ENCODE results near the gene PDE7B. TPM values are rescaled to one million over a fixed set of nuclear protein-coding genes. Genes with fewer than 3 reads are reported as not detected.

Gene PDE7B
- total and polyA plus RNA-seq, 9 of the 15 experiments (the other 6 are each of a cell fraction or from before 2014, with no cell fraction given) = 0.01 TPM; not detected in 8

GRCh38 chr6:136108361-136108945, 257.0 kb downstream of the PDE7B start:
- no peak overlapping the region for H2AFZ ChIP-seq (ENCODE audit: low read depth, low read length)
- no peaks in the 10 kb centered on the region for H4K20me1 ChIP-seq (replicated peaks; ENCODE audit: control insufficient read depth, insufficient read depth, low read length)
- H3K36me3 ChIP-seq (ENCODE audit: control insufficient read depth, insufficient read depth, low read length) = no peaks in the 10 kb centered on the region
- in situ Hi-C loops (cut with MboI) = no loop called here
- TF ChIP-seq SIRT6 (IDR thresholded peaks at IDR 0.05; ENCODE audit: low read depth, low read length) (no peak), RBM22 (IDR thresholded peaks at IDR 0.05; ENCODE audit: low read depth, low read length, poor library complexity, severe bottlenecking) (no peak), ZNF282 (CRISPR knock-in tag; IDR thresholded peaks at IDR 0.05) (no peak), MAFK (IDR thresholded peaks at IDR 0.05; ENCODE audit: low read length) (no peak), SRSF7 (optimal IDR thresholded peaks at IDR 0.05; ENCODE audit: low read depth, low read length) (no peak), TRIM24 (IDR thresholded peaks at IDR 0.05) (no peak), BRCA1 (IDR thresholded peaks at IDR 0.05) (no peak), BRCA1 (CRISPR knock-in tag; IDR thresholded peaks at IDR 0.05) (no peak), ELF4 (CRISPR knock-in tag; IDR thresholded peaks at IDR 0.05) (no peak)
- FAIRE-seq = no peak
- H3K9me1 ChIP-seq (ENCODE audit: control insufficient read depth, insufficient read depth, low read length) = no peaks in the 10 kb centered on the region
- H3K27ac ChIP-seq (ENCODE audit: extremely low read depth, low read depth, low read length) = no peak overlapping the region
- POLR2A ChIA-PET = interaction anchor here (1.2 kb wide), 1 partner anchor 10 kb away, joined by 3 read pairs; no protein-coding TSS in a partner anchor
- H3K9ac ChIP-seq (ENCODE audit: insufficient read depth in 1 of 2, low read depth in 2 of 2, low read length in 2 of 2) = no peak overlapping the region
- ATAC-seq = no peak
- intact Hi-C loops (cut with micrococcal nuclease) = no loop called here
- CTCF ChIA-PET (ENCODE audit: low intra/inter-chr PET ratio) = no interaction called here
- peaks cover 0 to 10% of the 10 kb centered on the region in 2 experiments; a peak in 4 of 5 replicates for H3K27me3 ChIP-seq (ENCODE audit: control insufficient read depth in 2 of 2, insufficient read depth in 2 of 2, low read length in 2 of 2)
- WGBS (ENCODE audit: insufficient coverage, low coverage, missing lambda C conversion rate) = under 1% methylated on average over 10 of the region's 10 CpGs
- no peaks in the 10 kb centered on the region for H3K9me3 ChIP-seq (replicated peaks; ENCODE audit: control insufficient read depth, insufficient read depth, low read depth, low read length)
- no peaks in the 10 kb centered on the region for H3K4me1 ChIP-seq (replicated peaks in 1 of 2; ENCODE audit: control insufficient read depth in 2 of 2, insufficient read depth in 2 of 2, low read length in 2 of 2)
- H3K79me2 ChIP-seq (ENCODE audit: control insufficient read depth, insufficient read depth, low read length) = no peaks in the 10 kb centered on the region
- no TSS peak for BruUV-seq (replicated peaks)
- no peak overlapping the region for H3K4me2 ChIP-seq (ENCODE audit: insufficient read depth, low read length)
- H3K4me3 ChIP-seq = no peak overlapping the region
- no peak for DNase-seq (ENCODE audit: extremely low read depth in 1 of 4, low spot score in 3 of 4)
